Left lobe of liver (tissue), 2 donors: Measurements from ENCODE around the gene ITGA6. TPM values are rescaled to one million over a fixed set of nuclear protein-coding genes. Genes with fewer than 3 reads are reported as not detected.

Source experiments
- ATAC-seq: fragments of 200-7000 bp; cut with Tn5 transposase; one replicate; pipeline ENCODE4 v1.9.1; 2020; ENCODE audit warnings: mild to moderate bottlenecking, moderate library complexity
- DNase-seq: peaks from one replicate; pipeline ENCODE4 v3.0.0-alpha.2; 2020; ENCODE audit warnings: low spot score
- total RNA-seq: library from RNA; stranded (reverse); gene quantifications from one replicate; pipeline ENCODE4 v1.2.1, GENCODE V29; 2021
- donor health status: DM: no; HTN: no; CAD: no; lungs with moderate emphysema.
- donor health status: DM: no; HTN: yes; CAD: no.

Gene ITGA6
- total RNA-seq, 1 donor from 2014 or later, result 13.5 TPM

DNA sequence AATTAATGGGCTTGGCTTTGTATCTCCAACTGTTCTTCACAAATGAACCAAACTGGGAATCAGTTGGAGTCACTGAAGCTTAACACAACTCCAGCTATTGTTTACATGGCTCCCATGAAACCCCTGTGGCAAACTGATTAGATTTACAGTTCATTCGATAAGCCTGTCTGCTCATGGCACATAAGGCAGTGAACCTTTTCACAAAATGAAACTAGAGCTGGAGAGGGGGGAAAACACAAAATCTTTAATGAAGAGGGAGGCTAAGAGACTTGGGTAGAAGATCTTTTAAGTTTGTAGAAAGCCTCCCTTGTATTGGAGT lies 11.6 kb upstream of the ITGA6 start:
- no peak for ATAC-seq
- no peak for DNase-seq

DNA sequence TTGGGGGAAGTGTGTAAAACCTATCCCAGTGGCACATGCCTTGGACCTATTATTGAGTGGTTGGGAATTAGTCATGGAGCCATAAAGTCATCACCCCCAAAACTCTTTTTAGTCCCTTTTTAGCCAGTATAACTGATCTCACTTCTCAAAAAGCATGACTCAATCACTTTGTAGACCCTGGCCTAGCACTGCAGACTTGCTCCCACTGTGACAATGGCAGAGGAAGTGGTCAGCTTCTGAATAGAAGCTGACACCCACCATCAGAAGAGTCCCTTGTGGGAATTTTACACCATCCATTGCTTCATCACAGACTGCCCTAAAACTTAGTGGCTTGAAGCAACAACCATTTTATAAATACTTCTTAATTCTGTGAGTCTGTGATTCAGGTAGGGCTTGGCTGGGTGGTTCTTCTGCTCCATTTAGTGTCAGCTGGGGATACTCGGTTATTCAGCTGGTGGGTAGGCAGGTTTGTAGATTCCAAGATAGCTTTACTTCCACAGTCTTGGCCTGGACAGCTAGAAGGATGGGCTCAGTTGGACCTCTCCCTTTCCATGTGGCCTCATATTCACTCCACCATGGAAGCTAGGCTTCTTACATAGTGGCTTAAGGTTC lies 10.8 kb upstream of the ITGA6 start:
- no peak for DNase-seq
- no peak for ATAC-seq

DNA sequence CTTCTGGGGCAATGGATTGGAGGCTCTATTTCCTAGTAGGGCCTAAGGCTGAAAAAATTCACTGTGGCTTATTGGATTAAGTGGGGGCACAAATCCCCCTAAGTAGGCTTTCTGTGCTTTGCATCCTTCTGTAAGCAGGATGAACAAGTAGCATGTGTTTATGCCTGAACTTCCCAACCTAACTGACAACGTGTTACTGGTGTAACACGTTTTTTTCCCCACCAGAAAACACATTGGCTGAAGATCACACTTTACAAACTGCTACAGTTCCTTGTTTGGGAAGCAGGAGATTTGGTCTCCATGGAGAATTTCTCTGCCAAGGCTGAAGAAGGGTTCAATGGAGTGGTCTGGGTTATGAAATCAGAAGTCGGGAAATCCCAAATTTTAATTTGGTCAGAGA lies 7.2 kb upstream of the ITGA6 start:
- ATAC-seq (no peak), DNase-seq (no peak)

DNA sequence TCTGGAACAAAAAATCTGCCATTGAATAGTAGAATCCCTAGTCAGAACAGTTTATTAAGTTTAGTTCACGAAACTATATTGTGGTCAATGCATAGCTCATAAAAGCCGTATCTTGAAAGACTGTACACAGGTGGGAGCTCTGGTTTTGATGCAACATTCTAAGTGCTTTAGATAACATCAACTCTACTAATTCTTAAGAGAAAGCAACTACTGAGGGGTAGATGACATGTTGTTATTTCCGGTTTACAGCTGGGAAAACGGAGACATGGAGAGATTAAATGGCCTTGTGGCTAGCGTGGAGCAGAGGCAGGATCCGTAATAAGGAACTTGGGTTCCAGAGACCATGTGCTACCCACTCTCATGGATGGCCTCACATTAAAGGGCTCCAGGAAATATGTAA lies 4.2 kb upstream of the ITGA6 start:
- no peak for ATAC-seq
- DNase-seq, result no peak

DNA sequence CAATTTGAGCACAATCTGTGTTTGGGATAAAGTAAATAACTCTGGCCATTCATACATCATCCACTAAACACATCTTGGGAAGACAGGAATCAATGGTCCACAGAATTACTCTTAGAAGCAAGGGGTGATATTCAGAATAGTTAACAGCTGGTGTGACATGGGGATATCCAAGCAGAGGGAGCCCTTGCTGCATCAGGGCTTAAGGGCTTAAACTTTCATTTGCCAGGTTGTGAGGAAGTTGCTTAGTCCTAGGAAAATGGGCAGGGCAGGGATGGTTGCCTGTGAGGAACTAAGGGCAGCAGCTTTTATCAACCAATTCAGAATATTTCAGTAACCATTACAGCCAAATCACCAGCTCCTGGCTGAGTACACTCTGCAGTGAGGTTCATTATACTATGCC lies 2.0 kb upstream of the ITGA6 start:
- no peak for DNase-seq
- ATAC-seq, result no peak

DNA sequence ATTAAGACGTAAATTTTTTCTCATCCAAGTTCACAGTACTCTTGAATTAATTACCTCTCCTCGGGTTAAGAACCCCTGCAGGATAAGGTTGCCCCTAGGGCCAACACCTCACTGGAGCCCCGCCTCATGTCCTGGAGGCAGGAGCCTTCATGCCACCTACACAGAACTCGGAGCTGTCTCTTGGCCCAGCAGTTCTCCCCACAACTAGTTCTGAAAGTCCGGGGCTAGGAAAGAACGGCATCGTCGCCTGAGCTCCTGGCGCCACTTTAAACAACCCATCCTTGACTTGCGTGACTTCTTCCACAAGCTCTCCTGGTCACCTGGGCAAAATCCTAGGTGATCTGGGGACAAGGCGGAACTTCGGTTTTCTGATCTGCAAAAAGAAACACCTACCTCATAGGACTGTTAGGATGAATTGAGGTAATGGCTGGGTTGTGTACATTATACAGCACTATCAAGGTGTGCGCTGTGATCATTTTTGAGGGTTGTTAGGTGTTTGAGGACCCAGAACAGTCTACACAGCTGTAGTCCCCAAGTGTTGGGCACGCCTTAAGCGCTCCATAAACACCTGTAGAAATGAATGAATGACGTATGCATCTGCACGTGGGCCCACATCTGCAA lies 641 bp upstream of the ITGA6 start:
- ATAC-seq (no peak), DNase-seq (no peak)

DNA sequence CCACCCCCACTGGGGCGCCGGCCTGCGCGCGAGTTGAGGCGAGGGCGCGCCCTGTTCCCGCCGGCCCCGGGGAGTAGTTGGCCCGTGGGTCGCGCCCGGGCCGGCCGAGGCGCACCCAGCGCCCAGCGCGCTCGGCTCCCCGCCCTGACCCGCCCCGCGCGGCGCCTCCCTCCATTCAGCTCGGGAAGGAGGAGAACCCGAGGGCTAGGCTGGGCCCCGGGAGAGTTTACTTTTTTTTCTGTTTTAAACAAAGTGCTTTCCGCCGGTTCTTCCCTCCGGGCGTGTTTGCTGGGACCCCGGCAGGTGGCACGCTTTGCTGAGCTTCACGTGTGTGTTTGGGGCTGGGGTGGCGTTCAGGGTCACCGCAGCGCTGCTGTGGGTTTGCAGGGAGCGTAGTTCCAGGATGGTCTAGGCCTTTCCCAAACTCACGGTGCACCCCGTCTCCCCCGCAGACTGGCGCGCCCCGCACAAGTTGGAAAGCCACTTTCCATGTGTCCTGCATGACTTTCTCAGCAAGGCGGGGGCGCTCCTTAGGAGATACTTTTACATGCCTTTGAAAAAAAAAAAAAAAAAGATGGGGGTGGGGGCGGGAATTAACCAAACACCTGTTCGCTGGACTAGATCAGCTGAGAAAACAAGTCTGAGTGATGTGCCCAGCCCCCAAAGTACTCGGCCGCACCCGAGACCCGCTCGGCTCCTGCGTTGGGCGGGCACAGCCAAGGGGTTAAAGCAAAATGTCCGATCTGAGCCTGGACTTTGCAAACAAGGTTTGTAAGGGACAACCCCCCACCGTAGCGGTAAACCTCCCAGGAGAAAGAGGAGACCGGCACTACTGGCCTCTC lies 825 bp downstream of the ITGA6 start:
- DNase-seq (peak; percentile 55), ATAC-seq (peak; percentile 84)

DNA sequence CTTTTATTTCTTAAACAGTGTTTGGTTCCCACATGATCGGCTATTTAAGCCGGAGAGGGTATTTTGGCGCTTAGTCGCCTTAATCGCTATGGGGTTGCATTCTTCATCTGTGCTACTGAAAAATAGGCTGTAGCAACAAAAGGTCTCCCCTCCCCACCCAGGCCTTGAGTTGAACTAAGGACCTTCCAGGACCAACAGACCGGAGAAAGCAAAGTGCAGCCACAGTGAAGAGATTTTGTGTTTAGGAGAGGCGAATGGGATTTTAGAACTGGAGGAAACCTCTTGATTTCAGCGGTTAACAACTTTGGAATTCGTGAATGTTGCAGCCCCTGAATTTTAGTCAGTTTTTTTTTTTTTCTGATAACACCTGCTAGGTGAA lies 1.4 kb downstream of the ITGA6 start:
- DNase-seq (no peak), ATAC-seq (peak; percentile 14)

DNA sequence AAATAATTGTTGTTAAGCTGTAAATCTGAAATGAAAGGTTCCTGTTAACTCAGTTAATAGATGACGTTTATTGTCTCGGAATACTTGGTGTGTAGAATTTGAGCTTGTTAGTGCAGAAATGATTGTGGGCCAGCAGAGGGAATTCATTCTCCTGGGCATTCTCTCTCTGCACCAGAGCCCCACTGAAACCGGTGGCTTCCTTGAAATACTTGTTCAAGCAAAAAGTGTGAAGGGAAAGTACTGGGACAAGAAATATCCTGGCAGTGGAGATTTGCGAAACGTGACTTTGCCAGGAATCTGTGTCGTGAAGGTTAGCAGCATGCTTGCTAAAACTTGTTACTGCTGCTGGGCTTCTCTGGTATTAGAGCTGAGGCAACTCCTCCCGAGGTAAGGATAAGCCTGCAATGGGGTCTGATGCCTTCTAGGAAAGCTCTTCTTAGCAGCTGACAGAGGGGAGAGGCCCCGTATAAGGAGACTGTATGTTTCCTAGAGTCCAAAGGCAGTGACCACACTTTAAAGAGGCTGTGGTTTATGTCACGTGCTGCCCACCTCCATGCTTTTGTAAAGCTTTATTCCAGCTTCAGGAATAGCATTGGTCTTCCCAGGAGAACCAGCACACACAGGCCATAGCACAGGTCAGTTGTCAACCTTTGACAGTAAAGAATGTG lies 2.0 kb downstream of the ITGA6 start:
- DNase-seq (no peak), ATAC-seq (no peak)

DNA sequence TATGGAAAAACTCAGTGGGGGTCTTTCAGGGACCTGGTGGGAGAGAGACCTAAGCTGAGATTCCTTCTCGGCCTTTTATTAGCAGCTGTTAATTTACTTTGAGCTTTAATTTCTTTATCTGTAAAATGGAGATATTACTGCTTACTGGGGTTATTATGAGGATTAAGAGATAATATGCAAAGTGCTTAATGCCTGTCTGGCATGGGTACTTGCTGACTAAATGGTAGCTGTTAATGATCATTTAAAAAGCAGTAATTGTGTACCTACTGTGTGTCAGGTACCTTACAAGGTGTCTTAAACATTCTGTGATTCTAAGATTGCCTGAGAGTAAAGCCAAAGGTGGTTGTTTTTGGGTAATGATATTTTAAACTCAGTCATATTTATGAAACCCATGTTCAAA lies 2.6 kb downstream of the ITGA6 start:
- ATAC-seq, result no peak
- no peak for DNase-seq

DNA sequence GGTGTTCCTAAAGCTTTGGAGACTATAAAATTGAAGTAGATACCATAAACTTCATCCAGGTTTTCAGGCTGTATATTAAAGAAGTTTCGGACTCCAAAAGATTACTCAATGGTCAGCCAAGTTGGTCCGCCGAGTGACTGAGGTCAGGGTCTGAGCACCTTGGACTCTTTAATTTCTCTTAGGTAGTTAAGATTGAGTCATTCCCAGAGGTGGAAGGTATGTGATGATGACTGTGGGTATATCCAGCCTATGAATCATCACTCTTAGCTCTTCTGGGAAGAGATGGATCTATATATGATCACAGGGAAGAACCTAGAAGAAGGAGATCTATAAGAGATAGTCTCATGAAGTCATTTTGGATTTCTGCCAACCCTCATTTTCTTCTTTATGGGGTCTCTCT lies 3.3 kb downstream of the ITGA6 start:
- ATAC-seq, result no peak
- no peak for DNase-seq

DNA sequence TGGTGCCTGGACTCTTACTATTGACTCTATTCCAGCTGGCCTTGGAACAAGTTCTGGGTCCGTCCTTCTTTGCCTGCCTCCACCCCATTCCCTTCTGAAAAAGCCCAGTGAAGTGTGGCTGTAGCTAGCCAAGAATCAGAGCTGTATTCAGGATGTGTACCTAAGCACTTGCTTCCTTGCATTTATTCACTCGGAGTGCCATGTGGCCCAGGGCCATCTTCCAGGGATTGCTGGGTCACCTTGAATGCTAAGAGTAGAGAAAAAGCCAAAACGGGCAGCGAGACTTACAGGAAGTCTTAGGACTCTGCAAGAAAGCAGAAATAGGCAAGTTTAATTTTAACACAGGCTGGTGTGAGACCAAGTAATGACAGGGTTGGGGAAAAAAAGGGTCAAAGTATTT lies 4.1 kb downstream of the ITGA6 start:
- ATAC-seq (no peak), DNase-seq (no peak)

DNA sequence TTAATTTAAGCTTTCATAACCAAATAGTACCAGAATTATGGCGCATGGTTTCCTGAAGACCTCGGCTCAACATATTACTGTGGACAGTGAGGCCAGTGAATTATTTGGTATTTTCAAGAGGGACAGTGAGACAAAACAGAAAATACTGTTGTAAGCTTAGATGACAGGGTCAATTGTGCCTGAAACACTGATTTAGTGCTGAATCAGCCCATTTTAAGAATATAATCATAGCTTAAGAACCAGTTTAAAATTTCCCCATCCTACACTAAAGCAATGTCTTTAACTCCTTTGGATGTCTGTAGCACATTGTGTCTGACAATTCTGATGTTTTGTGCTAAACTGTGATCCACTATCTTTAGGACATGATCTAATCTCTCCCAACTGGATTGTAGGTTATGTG lies 4.6 kb downstream of the ITGA6 start:
- DNase-seq (no peak), ATAC-seq (no peak)

DNA sequence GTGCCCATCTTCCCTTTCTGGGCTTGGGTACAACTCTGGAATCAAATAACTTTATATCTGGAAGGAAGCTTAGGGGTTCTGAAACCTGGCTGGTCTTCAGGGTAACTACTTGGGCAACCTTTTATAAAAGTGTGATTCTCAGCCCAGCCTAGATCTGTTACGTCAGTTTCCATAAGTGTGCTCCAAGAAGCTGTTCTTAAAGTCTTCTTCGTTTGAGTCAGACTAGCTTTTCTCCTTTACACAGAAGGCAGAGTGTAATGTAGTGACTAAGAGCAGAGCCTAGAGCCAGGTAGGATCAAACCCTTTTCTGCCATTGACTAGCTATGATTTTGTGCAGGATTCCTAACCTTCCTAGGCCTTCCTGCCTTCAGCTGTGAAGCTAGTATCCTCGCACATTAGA lies 5.8 kb downstream of the ITGA6 start:
- ATAC-seq, result no peak
- DNase-seq, result no peak

DNA sequence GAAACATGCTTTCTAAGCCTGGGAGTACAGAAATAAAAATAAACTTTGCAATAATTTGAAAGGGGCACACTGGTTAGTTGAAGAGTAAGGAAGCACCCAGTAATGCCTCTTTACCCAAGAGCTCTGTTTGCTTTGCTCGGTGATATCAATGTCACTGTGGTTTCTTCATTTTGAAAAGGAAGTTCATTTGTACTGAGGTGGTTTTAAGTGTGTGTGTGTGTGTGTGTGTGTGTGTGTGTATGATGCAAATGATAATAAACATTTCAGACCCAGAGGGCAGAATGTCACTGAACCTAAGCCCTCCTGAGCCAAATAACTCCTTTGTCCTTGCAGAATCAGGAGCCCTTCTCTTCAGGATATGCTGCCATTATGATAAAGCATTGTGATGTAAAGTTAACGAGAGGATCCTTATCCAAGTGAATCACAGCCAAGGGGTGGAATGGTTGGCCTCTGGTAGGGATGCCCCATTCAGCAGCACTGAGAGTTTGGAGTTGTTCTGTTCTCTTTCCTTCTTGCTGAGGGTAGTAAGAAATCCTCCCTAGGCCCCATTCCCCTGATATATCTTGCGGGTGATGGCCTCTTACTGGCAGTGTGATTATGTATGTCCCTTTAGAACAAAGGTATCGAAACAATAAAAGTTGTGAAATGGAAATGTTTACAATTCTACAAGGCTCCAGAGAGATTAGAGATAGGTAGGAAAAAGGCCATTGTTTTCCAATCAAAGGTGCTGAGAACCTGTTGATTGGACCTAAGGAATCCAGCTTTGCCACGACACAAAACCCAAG lies 7.6 kb downstream of the ITGA6 start:
- no peak for DNase-seq
- ATAC-seq, result peak; percentile 45

DNA sequence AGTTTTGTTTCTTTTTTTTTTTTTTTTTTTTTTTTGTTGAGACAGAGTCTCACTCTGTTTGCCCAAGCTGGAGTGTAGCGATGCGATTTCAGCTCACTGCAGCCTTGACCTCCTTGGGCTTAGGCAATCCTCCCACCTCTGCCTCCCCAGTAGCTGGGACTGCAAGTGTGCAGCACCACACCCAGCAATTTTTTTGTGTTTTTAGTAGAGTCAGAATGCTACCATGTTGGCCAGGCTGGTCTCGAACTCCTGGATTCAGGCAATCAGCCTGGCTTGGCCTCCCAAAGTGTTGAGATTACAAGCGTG lies 8.2 kb downstream of the ITGA6 start:
- ATAC-seq, result no peak

DNA sequence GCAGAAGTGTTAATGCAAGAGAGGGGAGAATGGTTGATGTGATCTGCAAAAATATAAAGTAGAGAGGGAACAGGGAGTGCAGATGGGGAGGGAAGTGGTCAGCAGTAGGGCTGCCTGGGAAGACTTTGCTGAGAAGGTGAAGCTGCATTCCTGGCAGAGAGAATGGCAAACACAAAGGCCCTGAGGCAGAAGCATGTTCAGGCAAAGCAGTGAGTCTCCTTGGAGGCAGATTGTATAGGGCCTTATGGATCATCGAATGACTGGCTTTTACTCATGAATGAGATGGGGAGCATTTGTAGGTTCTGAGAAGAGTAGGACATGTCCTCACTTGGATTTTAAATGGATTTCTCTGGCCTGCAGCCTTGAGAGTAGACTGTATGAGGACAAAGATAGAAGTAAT lies 9.5 kb downstream of the ITGA6 start:
- DNase-seq, result no peak
- no peak for ATAC-seq

More for the DNA sequence above, 8.2 kb downstream of the ITGA6 start:
- no peak for DNase-seq

DNA sequence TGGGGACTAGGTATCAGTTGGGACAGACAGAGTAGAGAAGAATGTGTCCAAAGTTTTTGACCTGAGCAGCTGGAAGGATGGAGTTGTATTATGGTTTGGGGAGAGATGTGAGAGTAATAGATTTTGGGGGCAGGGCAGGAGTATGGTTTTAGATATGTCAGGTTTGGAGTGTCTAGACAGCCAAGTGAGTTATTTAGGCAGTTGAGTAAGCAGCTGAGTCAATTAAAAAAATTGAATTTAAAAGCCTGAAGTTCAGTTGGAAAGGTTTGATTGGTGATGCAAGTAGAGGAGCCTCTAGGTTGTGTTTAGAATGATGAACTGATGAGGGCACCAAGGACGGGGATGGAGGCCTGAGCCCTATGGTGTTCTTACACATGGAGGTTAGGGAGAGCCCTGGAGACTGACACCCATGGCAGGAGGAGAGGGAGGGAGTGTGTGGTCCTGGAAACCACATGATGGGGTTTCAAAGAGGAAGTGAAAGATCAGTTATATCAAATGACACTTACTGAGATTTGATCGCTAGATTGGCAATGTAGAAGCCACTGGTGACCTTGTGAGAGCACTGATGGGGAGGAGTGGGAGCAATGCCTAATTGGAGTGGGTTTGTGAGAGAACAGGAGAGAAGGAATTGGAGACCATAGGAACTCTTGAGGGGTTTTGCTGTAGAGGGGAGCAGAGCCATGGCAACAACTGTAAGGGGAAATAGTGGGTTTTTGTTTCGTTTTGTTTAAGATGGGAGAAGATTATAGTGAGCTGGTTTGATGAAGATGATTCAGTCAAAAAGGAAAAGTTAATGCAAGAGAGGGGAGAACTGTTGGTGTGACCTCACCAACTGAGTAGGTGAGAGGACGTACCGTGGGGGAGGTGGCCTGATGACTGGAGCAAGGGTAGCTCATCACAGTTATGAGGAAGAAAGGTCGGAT lies 10.3 kb downstream of the ITGA6 start:
- ATAC-seq, result no peak
- no peak for DNase-seq

DNA sequence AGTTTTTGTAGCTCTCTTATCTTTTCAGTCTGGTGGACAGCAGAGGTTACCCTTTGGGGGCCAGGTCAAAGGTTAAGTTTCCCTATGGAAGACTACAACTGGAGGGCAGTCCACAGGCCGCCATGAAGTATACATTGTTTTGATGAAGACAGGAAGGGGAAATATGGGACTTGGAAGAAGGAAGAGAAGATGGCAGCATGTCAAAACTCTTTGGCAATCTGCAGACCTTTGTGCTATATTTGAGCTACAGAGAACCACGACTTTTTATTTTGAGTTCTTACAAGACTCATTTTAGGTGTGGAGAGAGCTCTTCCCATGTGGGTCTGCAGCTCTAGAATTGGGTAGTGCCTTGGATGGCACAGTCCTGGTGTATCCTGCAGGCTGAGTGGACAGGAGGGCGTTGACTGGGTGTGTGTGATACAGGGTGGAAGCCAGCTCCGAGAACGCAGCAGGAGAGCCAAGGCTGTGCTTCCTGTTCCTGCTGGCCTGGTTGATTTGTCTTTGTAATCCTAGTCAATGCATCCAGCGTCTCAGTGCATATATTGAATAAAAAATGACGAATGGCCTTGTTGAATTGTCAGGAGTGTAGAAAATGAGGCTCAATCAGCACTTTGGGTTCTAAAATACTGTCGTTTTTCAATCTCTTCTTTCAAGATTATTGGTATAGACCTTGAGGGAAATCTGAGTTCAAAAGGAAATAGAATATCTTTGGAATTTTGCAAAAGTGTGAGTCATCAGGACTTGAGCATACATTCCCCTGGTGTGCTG lies 11.5 kb downstream of the ITGA6 start:
- DNase-seq, result no peak
- peak; percentile 25 for ATAC-seq

DNA sequence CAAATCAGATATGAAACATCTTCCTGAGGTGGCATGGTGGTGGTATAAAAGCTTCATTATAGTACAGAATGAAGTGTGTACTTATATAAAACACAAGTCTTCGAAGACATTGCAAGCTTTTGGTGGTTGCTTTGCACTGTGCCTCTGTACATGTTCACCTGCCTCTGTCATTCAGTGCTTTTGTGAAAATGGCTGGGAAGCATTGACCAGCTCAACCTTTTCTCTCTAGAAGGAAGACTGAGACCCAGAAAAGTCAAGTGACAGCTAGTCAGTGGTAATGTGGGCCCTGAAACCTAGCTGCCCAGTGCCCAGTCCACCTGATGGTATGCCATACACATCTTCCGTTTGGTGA lies 12.1 kb downstream of the ITGA6 start:
- no peak for DNase-seq
- no peak for ATAC-seq
